BJ (cell line): Measurements from ENCODE around the gene TRPM3. TPM values are rescaled to one million over a fixed set of nuclear protein-coding genes. Genes with fewer than 3 reads are reported as not detected.

Source experiments
- CTCF ChIA-PET: fragments of 350-600 bp; formaldehyde crosslinking; extraction: SDS; loops from one replicate; lab custom pipeline; 2021; ENCODE audit warnings: antibody characterized with exemption, inconsistent platforms; lab: Yijun Ruan, JAX
- POLR2A ChIA-PET: fragments of 300-600 bp; sonication (Branson Sonifier 250); formaldehyde crosslinking; extraction: SDS; loops from one replicate; lab custom pipeline; 2021; ENCODE audit warnings: antibody characterized with exemption; lab: Charles Lee
- DNase-seq: peaks from one replicate; pipeline ENCODE4 v3.0.0-alpha.2; 2011; ENCODE audit warnings: low read depth
- H3K27me3 ChIP-seq: 2 replicates; pipeline ENCODE4 v1.6.0; 2011; ENCODE audit warnings: low read length; ENCODE audit not compliant: control insufficient read depth, insufficient read depth
- H3K36me3 ChIP-seq: 2 replicates; pipeline ENCODE4 v1.5.1; 2011; ENCODE audit warnings: low read length; ENCODE audit not compliant: control insufficient read depth, insufficient read depth
- H3K4me3 ChIP-seq: 2 replicates; pipeline ENCODE4 v1.5.1; 2011; ENCODE audit warnings: low read depth, mild to moderate bottlenecking, control low read depth, low read length
- CTCF ChIP-seq: IDR thresholded peaks from 2 replicates; pipeline ENCODE4 v1.5.1; 2011; ENCODE audit warnings: low read depth, mild to moderate bottlenecking, control low read depth, inconsistent platforms, low read length, moderate library complexity; ENCODE audit not compliant: insufficient read depth
- polyA plus RNA-seq: library from polyadenylated mRNA; depleted of rRNA; stranded (reverse); fragments of >200 nt; gene quantifications from 2 replicates; pipeline ENCODE4 v1.2.3, GENCODE V29; 2011

The TRPM3 gene
- polyA plus RNA-seq, 1 experiment = 0.07 TPM

GRCh38 chr9:70924895-70925547, 196.4 kb downstream of the TRPM3 start:
- ChIA-PET POLR2A (interaction anchor here (0.6 to 0.8 kb wide), 3 partner anchors 22 to 308 kb away, joined by 3 read pairs; no protein-coding TSS in a partner anchor), CTCF (interaction anchor here (0.6 to 5.3 kb wide), 24 partner anchors 9 to 324 kb away, joined by 3 to 61 read pairs (median 4); no protein-coding TSS in a partner anchor)
- peak; percentile 81 for TF ChIP-seq CTCF
- Histone ChIP-seq H3K36me3 (no peaks in the 10 kb centered on the region), H3K27me3 (no peaks in the 10 kb centered on the region), H3K4me3 (no peak overlapping the region)
- DNase-seq = no peak

- CTCF ChIA-PET = interaction anchor here (0.6 to 5.3 kb wide), 25 partner anchors 10 to 325 kb away, joined by 3 to 61 read pairs (median 4); no protein-coding TSS in a partner anchor
- no peak overlapping the region for H3K4me3 ChIP-seq
- no peaks in the 10 kb centered on the region for H3K27me3 ChIP-seq
- no peak for TF ChIP-seq CTCF
- POLR2A ChIA-PET = interaction anchor here (0.6 to 0.8 kb wide), 3 partner anchors 23 to 309 kb away, joined by 3 read pairs; no protein-coding TSS in a partner anchor
- no peaks in the 10 kb centered on the region for H3K36me3 ChIP-seq
- peak; percentile 86 for DNase-seq
Observed at GRCh38 chr9:70924380-70924779, 197.0 kb downstream of the TRPM3 start.

- DNase-seq = no peak
- no peak for TF ChIP-seq CTCF
- Histone ChIP-seq H3K36me3 (no peaks in the 10 kb centered on the region), H3K27me3 (no peaks in the 10 kb centered on the region), H3K4me3 (no peak overlapping the region)
- ChIA-PET POLR2A (interaction anchor here (0.8 kb wide), 2 partner anchors 23 to 29 kb away, joined by 3 read pairs; no protein-coding TSS in a partner anchor), CTCF (interaction anchor here (0.6 to 5.3 kb wide), 21 partner anchors 11 to 325 kb away, joined by 3 to 61 read pairs (median 4); no protein-coding TSS in a partner anchor)
Observed at GRCh38 chr9:70923961-70924360, 197.5 kb downstream of the TRPM3 start.

GRCh38 chr9:70921136-70921535, 200.3 kb downstream of the TRPM3 start:
- no peaks in the 10 kb centered on the region for H3K36me3 ChIP-seq
- POLR2A ChIA-PET = no interaction called here
- TF ChIP-seq CTCF = no peak
- no peak overlapping the region for H3K4me3 ChIP-seq
- H3K27me3 ChIP-seq = no peaks in the 10 kb centered on the region
- CTCF ChIA-PET = interaction anchor here (4.2 kb wide), 1 partner anchor 282 kb away, joined by 27 read pairs; no protein-coding TSS in a partner anchor
- DNase-seq = no peak

- DNase-seq = no peak
- CTCF ChIA-PET = interaction anchor here (0.6 kb wide), 1 partner anchor 278 kb away, joined by 4 read pairs; no protein-coding TSS in a partner anchor
Observed at GRCh38 chr9:70917277-70917676, 204.1 kb downstream of the TRPM3 start.

More at GRCh38 chr9:70917277-70917676, 204.1 kb downstream of the TRPM3 start:
- TF ChIP-seq CTCF = no peak
- Histone ChIP-seq H3K36me3 (no peaks in the 10 kb centered on the region), H3K27me3 (no peaks in the 10 kb centered on the region), H3K4me3 (no peak overlapping the region)
- POLR2A ChIA-PET = no interaction called here
